Bronchial smooth muscle cell (primary cell): Measurements from ENCODE around the gene CCN5. TPM values are rescaled to one million over a fixed set of nuclear protein-coding genes. Genes with fewer than 3 reads are reported as not detected.

Experiments used
- total RNA-seq: library from RNA; depleted of rRNA; stranded (reverse); fragments of >200 nt; gene quantifications from 2 replicates; pipeline ENCODE4 v1.2.1, GENCODE V29; 2014

The CCN5 gene
- total RNA-seq: 3.0 and 8.8 TPM in 2 replicates

GRCh38 chr20:44714701-44715498, at the start of gene CCN5:
CCN5 (plus strand) TSS chr20:44715369; CDS start chr20:44715391, 22 bp downstream.

GRCh38 chr20:44745598-44746366, 30.6 kb downstream of the CCN5 start, which contains the start of gene KCNK15:
KCNK15 (plus strand) TSS chr20:44745865; CDS start chr20:44745911, 46 bp downstream.

Other genes starting within 250 kb of the CCN5 start
- 5.5 and 7.7 TPM in 2 replicates for gene TTPAL, start 239.5 kb upstream of the CCN5 start, total RNA-seq
- 95.7 and 131 TPM in 2 replicates for gene SERINC3, start 193.3 kb upstream of the CCN5 start, total RNA-seq
- gene PKIG, start 132.8 kb upstream of the CCN5 start, total RNA-seq: 57.8 and 60.9 TPM in 2 replicates
- 9.4 and 11.3 TPM in 2 replicates for gene ADA, start 63.7 kb upstream of the CCN5 start, total RNA-seq
- gene KCNK15, start 30.5 kb downstream of the CCN5 start, total RNA-seq: 0.09 and 0.47 TPM in 2 replicates
- gene RIMS4, start 95.2 kb downstream of the CCN5 start, total RNA-seq: under 0.01 and 0.16 TPM in 2 replicates
- gene YWHAB, start 170.3 kb downstream of the CCN5 start, total RNA-seq: 38.5 and 68.7 TPM in 2 replicates
- 6.8 and 15.5 TPM in 2 replicates for gene PABPC1L, start 194.7 kb downstream of the CCN5 start, total RNA-seq
- gene TOMM34, start 245.0 kb downstream of the CCN5 start, total RNA-seq: 6.5 and 19.7 TPM in 2 replicates